C1 segment of cervical spinal cord (tissue), 14 donors: ENCODE measurements around the gene FAM20B.

Source experiments
- DNase-seq, 14 donors: peaks; one replicate each; lab custom pipeline; 2025; lab: John Stamatoyannopoulos, UW

The FAM20B gene

GRCh38 chr1:179091691-179092165 lies 66.0 kb downstream of the FAM20B start:
- DNase-seq, result peak in 1 of 14 donors; percentile 22

GRCh38 chr1:179092896-179093461 lies 67.3 kb downstream of the FAM20B start:
- DNase-seq, result no peak

GRCh38 chr1:179094818-179095217 lies 69.1 kb downstream of the FAM20B start:
- DNase-seq, result no peak

- no peak for DNase-seq
These were observed 69.7 kb downstream of the FAM20B start for GRCh38 chr1:179095377-179095776.

GRCh38 chr1:179095924-179096323 lies 70.2 kb downstream of the FAM20B start:
- no peak for DNase-seq

- DNase-seq, result no peak
These were observed 74.2 kb downstream of the FAM20B start for GRCh38 chr1:179099891-179100290.

GRCh38 chr1:179101566-179101965 lies 75.9 kb downstream of the FAM20B start:
- no peak for DNase-seq

GRCh38 chr1:179103999-179104398 lies 78.3 kb downstream of the FAM20B start:
- no peak for DNase-seq

GRCh38 chr1:179104611-179105250 lies 79.0 kb downstream of the FAM20B start:
- DNase-seq, result no peak

GRCh38 chr1:179105393-179105792 lies 79.7 kb downstream of the FAM20B start:
- DNase-seq, result peak in 1 of 14 donors; percentile 46

GRCh38 chr1:179107706-179108629 lies 82.3 kb downstream of the FAM20B start:
- DNase-seq, result no peak

- no peak for DNase-seq
These were observed 83.0 kb downstream of the FAM20B start for GRCh38 chr1:179108644-179109043.

- no peak for DNase-seq
These were observed 89.5 kb downstream of the FAM20B start for GRCh38 chr1:179115181-179115580.

- no peak for DNase-seq
These were observed 93.8 kb downstream of the FAM20B start for GRCh38 chr1:179119513-179119912.

GRCh38 chr1:179120736-179121135 lies 95.0 kb downstream of the FAM20B start:
- no peak for DNase-seq

GRCh38 chr1:179121159-179121938 lies 95.7 kb downstream of the FAM20B start:
- DNase-seq, result peak in 1 of 14 donors; percentile 6

GRCh38 chr1:179124873-179125272 lies 99.2 kb downstream of the FAM20B start:
- no peak for DNase-seq
